ENCODE results near the gene LRFN5. TPM values are rescaled to one million over a fixed set of nuclear protein-coding genes. Genes with fewer than 3 reads are reported as not detected.

Gene LRFN5
- total and polyA plus RNA-seq, 2 donors (not counting 1 experiment from before 2014, with no cell fraction given): 0.14 to 3.6 TPM

- Histone ChIP-seq H2AFZ (ENCODE audit: low read length) (no peak overlapping the region), H3K4me3 (replicated peaks in 1 of 4; ENCODE audit: control extremely low read depth in 1 of 4, insufficient read depth in 1 of 4, low read depth in 3 of 4, low read length in 4 of 4) (no peak overlapping the region), H3K27ac (ENCODE audit: insufficient read depth, low read length) (no peak overlapping the region), H4K20me1 (ENCODE audit: control insufficient read depth, extremely low read depth, insufficient read depth, low read length) (no peaks in the 10 kb centered on the region), H3K4me1 (ENCODE audit: control insufficient read depth, extremely low read depth, insufficient read depth, low read length) (no peaks in the 10 kb centered on the region), H3K27me3 (ENCODE audit: control insufficient read depth, insufficient read depth, low read length) (peaks cover under 1% of the 10 kb centered on the region), H3K4me2 (ENCODE audit: extremely low read depth, insufficient read depth, low read length) (no peak overlapping the region), H3K9ac (ENCODE audit: insufficient read depth, low read length) (no peak overlapping the region), H3K79me2 (ENCODE audit: control insufficient read depth, insufficient read depth, low read length) (no peaks in the 10 kb centered on the region), H3K36me3 (ENCODE audit: control insufficient read depth, insufficient read depth, low read length) (no peaks in the 10 kb centered on the region), H3K9me3 (ENCODE audit: control insufficient read depth, insufficient read depth, low read depth, low read length) (no peaks in the 10 kb centered on the region)
- peak; percentile 26 to 43 for DNase-seq (ENCODE audit: low read depth in 2 of 2)
- TF ChIP-seq CTCF (conservative IDR thresholded peaks at IDR 0.05 in 1 of 2, IDR thresholded peaks at IDR 0.05 in 1 of 2; ENCODE audit: low read depth in 1 of 2, low read length in 2 of 2) (no peak), EZH2 (IDR thresholded peaks at IDR 0.05; ENCODE audit: low read length, missing control alignments) (no peak)
Measured at GRCh38 chr14:41615011-41615595, 8.4 kb downstream of the LRFN5 start.

- Histone ChIP-seq H3K4me1 (ENCODE audit: control insufficient read depth, extremely low read depth, insufficient read depth, low read length) (no peaks in the 10 kb centered on the region), H3K9me3 (ENCODE audit: control insufficient read depth, insufficient read depth, low read depth, low read length) (no peaks in the 10 kb centered on the region), H3K4me2 (ENCODE audit: extremely low read depth, insufficient read depth, low read length) (no peak overlapping the region), H3K27ac (ENCODE audit: insufficient read depth, low read length) (no peak overlapping the region), H3K27me3 (ENCODE audit: control insufficient read depth, insufficient read depth, low read length) (no peaks in the 10 kb centered on the region), H4K20me1 (ENCODE audit: control insufficient read depth, extremely low read depth, insufficient read depth, low read length) (no peaks in the 10 kb centered on the region), H2AFZ (ENCODE audit: low read length) (no peak overlapping the region), H3K36me3 (ENCODE audit: control insufficient read depth, insufficient read depth, low read length) (no peaks in the 10 kb centered on the region), H3K9ac (ENCODE audit: insufficient read depth, low read length) (no peak overlapping the region), H3K4me3 (replicated peaks in 1 of 4; ENCODE audit: control extremely low read depth in 1 of 4, insufficient read depth in 1 of 4, low read depth in 3 of 4, low read length in 4 of 4) (no peak overlapping the region), H3K79me2 (ENCODE audit: control insufficient read depth, insufficient read depth, low read length) (no peaks in the 10 kb centered on the region)
- TF ChIP-seq EZH2 (IDR thresholded peaks at IDR 0.05; ENCODE audit: low read length, missing control alignments) (no peak), CTCF (conservative IDR thresholded peaks at IDR 0.05 in 1 of 2, IDR thresholded peaks at IDR 0.05 in 1 of 2; ENCODE audit: low read depth in 1 of 2, low read length in 2 of 2) (no peak)
- DNase-seq (ENCODE audit: low read depth in 2 of 2): peak in 1 of 2 donors; percentile 4
Measured at GRCh38 chr14:41623736-41624135, 17.1 kb downstream of the LRFN5 start.

GRCh38 chr14:41629876-41630275 lies 23.2 kb downstream of the LRFN5 start:
- no peak for DNase-seq (ENCODE audit: low read depth in 2 of 2)
- Histone ChIP-seq H3K27ac (ENCODE audit: insufficient read depth, low read length) (no peak overlapping the region), H4K20me1 (ENCODE audit: control insufficient read depth, extremely low read depth, insufficient read depth, low read length) (no peaks in the 10 kb centered on the region), H2AFZ (ENCODE audit: low read length) (no peak overlapping the region), H3K9me3 (ENCODE audit: control insufficient read depth, insufficient read depth, low read depth, low read length) (no peaks in the 10 kb centered on the region), H3K4me3 (replicated peaks in 1 of 4; ENCODE audit: control extremely low read depth in 1 of 4, insufficient read depth in 1 of 4, low read depth in 3 of 4, low read length in 4 of 4) (no peak overlapping the region), H3K36me3 (ENCODE audit: control insufficient read depth, insufficient read depth, low read length) (no peaks in the 10 kb centered on the region), H3K4me2 (ENCODE audit: extremely low read depth, insufficient read depth, low read length) (no peak overlapping the region), H3K27me3 (ENCODE audit: control insufficient read depth, insufficient read depth, low read length) (no peaks in the 10 kb centered on the region), H3K9ac (ENCODE audit: insufficient read depth, low read length) (no peak overlapping the region), H3K4me1 (ENCODE audit: control insufficient read depth, extremely low read depth, insufficient read depth, low read length) (no peaks in the 10 kb centered on the region), H3K79me2 (ENCODE audit: control insufficient read depth, insufficient read depth, low read length) (no peaks in the 10 kb centered on the region)
- no peak for TF ChIP-seq EZH2 (IDR thresholded peaks at IDR 0.05; ENCODE audit: low read length, missing control alignments)
- no peak for TF ChIP-seq CTCF (conservative IDR thresholded peaks at IDR 0.05 in 1 of 2, IDR thresholded peaks at IDR 0.05 in 1 of 2; ENCODE audit: low read depth in 1 of 2, low read length in 2 of 2)
